Fibroblast of lung (primary cell): ENCODE results near the gene BIN1.

ENCODE experiments used
- CTCF ChIP-seq, 2 donors: IDR thresholded peaks in 1 of 2; conservative IDR thresholded peaks in 1 of 2; 1 replicate in 1 of 2; 2 replicates in 1 of 2; pipeline ENCODE4 v1.5.1; 2011 to 2012; ENCODE audit warnings: low read length in 2 of 2, control low read depth in 1 of 2, inconsistent platforms in 1 of 2, low read depth in 1 of 2, mild to moderate bottlenecking in 1 of 2
- EZH2 ChIP-seq: IDR thresholded peaks from 2 replicates; pipeline ENCODE4 v1.5.1; 2012; ENCODE audit warnings: low read length, control low read depth, mild to moderate bottlenecking; ENCODE audit errors: missing control alignments

- TF ChIP-seq CTCF (conservative IDR thresholded peaks at IDR 0.05 in 1 of 2, IDR thresholded peaks at IDR 0.05 in 1 of 2; ENCODE audit: low read depth in 1 of 2, low read length in 2 of 2), result no peak
- no peak for TF ChIP-seq EZH2
Measured at GRCh38 chr2:127095367-127095641, 11.7 kb downstream of the BIN1 start.
